ENCODE measurements around the gene PIEZO2.

DNA sequence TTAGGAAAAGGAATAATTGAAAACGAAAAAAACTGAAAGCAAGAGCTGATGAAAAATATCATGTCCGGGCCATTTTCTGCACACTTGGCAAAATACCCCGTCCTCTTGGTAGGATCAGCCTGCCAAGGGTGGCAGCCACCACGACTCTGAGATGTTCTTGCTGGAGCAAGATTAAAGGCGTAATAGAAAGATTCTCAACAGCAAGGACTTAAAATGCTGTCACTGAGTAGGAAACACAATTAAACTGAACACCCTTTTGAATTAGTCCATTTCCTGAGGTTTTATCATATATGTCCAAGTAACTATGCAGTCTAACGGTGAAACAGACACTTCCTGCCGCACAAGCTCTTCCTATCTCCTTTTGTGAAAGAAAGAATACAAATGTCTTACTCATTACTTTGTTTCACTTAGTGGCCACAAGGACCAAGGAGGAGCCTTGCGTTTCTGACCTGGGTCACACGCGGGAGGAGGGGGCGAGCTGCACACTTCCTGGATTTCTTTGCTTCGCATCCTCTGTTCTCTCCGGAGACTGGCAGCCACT lies 222.7 kb downstream of the PIEZO2 start:
- TF ChIP-seq, protein P1, sequence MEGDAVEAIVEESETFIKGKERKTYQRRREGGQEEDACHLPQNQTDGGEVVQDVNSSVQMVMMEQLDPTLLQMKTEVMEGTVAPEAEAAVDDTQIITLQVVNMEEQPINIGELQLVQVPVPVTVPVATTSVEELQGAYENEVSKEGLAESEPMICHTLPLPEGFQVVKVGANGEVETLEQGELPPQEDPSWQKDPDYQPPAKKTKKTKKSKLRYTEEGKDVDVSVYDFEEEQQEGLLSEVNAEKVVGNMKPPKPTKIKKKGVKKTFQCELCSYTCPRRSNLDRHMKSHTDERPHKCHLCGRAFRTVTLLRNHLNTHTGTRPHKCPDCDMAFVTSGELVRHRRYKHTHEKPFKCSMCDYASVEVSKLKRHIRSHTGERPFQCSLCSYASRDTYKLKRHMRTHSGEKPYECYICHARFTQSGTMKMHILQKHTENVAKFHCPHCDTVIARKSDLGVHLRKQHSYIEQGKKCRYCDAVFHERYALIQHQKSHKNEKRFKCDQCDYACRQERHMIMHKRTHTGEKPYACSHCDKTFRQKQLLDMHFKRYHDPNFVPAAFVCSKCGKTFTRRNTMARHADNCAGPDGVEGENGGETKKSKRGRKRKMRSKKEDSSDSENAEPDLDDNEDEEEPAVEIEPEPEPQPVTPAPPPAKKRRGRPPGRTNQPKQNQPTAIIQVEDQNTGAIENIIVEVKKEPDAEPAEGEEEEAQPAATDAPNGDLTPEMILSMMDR (IDR thresholded peaks at IDR 0.05; ENCODE audit: control extremely low read depth in 1 of 3, insufficient read depth in 1 of 3, low read depth in 1 of 3, low read length in 3 of 3): no peak
- TF ChIP-seq CBX5 (IDR thresholded peaks at IDR 0.05; ENCODE audit: low read depth, low read length): no peak
- no peak for TF ChIP-seq RXRA (IDR thresholded peaks at IDR 0.05; ENCODE audit: insufficient read depth, low read depth, low read length)
